Measurements from ENCODE around the gene PLCG2.

DNA sequence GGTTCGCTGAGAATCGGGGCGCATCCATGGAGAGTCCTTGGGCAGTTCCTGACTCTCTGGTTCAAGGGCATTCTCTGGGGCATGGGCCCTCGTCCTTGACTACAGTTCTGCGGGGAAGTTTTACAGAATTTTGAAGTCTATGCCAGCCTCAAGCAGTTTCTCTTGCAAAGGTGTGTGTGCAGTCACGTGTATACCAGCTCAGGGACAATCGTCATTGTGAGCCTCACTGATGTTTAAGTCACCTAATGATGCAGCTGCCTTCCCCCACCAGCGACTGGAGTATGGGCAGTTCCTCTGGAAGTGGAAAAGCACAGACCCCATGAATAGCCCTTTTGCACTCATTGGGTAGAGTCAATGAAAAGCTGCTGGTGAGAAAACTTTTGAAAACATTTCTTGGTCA lies 1.3 kb downstream of the PLCG2 start:
- TF ChIP-seq, protein P1, sequence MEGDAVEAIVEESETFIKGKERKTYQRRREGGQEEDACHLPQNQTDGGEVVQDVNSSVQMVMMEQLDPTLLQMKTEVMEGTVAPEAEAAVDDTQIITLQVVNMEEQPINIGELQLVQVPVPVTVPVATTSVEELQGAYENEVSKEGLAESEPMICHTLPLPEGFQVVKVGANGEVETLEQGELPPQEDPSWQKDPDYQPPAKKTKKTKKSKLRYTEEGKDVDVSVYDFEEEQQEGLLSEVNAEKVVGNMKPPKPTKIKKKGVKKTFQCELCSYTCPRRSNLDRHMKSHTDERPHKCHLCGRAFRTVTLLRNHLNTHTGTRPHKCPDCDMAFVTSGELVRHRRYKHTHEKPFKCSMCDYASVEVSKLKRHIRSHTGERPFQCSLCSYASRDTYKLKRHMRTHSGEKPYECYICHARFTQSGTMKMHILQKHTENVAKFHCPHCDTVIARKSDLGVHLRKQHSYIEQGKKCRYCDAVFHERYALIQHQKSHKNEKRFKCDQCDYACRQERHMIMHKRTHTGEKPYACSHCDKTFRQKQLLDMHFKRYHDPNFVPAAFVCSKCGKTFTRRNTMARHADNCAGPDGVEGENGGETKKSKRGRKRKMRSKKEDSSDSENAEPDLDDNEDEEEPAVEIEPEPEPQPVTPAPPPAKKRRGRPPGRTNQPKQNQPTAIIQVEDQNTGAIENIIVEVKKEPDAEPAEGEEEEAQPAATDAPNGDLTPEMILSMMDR (IDR thresholded peaks at IDR 0.05) = no peak
- TF ChIP-seq MYC (IDR thresholded peaks at IDR 0.05; ENCODE audit: borderline replicate concordance, low read length) (no peak), POLR2A (IDR thresholded peaks at IDR 0.05; ENCODE audit: low read length) (no peak), RAD21 (conservative IDR thresholded peaks at IDR 0.05 in 1 of 2, IDR thresholded peaks at IDR 0.05 in 1 of 2) (no peak)
